Measurements from ENCODE around the gene SMARCA1. TPM values are rescaled to one million over a fixed set of nuclear protein-coding genes. Genes with fewer than 3 reads are reported as not detected.

The SMARCA1 gene
- total RNA-seq, 1 donor from 2014 or later, result 116 TPM

GRCh38 chrX:129540068-129540653 is 16.9 kb upstream of the SMARCA1 start, which contains the start of gene OCRL:
Gene OCRL, plus strand, starts transcription at chrX:129540259. Its CDS starts 181 bp downstream, at chrX:129540440.
- Mint-ChIP-seq H3K27me3 (ENCODE audit: low read depth) (no peaks in the 10 kb centered on the region), H3K4me1 (peaks cover 14% of the 10 kb centered on the region), H3K4me3 (peak within 1 kb of the TSS; percentile 74), H3K27ac (peak within 1 kb of the TSS; percentile 63), H3K9me3 (no peaks in the 10 kb centered on the region), H3K36me3 (no peaks in the 10 kb centered on the region)
- TF ChIP-seq, protein P1, sequence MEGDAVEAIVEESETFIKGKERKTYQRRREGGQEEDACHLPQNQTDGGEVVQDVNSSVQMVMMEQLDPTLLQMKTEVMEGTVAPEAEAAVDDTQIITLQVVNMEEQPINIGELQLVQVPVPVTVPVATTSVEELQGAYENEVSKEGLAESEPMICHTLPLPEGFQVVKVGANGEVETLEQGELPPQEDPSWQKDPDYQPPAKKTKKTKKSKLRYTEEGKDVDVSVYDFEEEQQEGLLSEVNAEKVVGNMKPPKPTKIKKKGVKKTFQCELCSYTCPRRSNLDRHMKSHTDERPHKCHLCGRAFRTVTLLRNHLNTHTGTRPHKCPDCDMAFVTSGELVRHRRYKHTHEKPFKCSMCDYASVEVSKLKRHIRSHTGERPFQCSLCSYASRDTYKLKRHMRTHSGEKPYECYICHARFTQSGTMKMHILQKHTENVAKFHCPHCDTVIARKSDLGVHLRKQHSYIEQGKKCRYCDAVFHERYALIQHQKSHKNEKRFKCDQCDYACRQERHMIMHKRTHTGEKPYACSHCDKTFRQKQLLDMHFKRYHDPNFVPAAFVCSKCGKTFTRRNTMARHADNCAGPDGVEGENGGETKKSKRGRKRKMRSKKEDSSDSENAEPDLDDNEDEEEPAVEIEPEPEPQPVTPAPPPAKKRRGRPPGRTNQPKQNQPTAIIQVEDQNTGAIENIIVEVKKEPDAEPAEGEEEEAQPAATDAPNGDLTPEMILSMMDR (IDR thresholded peaks at IDR 0.05; ENCODE audit: unreplicated experiment), result peak; percentile 91
- DNase-seq (ENCODE audit: low spot score in 2 of 2, unreplicated experiment in 2 of 2), result peak; percentile 71 to 90

DNA sequence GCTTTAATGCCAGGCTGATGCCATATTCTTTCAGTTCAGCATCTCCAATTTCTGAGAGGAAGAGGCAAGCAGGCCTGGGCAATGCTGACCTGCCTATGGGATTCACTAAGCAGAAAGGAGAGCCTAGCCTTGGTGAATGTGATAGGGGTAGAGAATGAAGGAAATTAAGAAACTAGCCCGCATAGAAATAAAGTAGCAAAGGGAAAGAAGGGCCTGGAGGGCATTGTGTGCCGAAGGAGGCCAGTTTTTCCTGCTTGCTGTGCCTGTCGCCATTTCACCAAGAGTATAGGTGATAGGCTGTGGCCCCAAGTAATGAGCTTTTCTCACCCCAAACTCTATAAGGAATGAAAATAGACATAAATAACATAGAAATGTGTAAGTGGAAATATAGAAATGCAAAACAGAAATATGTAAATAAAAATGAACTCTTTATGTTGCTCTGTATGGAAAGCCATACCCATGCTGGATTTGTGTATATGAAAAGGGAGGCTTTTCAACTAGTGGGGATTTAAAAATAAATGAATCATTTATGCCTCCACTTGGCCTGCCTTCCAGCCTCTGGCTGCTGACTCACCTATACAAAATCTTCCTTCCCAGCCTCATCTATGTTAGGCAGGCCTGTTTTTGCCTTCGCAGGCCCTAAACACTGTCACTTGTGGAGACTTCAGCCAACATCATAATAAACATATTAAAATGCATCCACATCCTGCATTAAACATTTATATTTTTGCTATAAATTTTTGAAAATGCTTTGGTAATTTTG is 11.7 kb upstream of the SMARCA1 start:
- Mint-ChIP-seq H3K4me3 (no peak overlapping the region), H3K27ac (no peak overlapping the region), H3K4me1 (peaks cover 5% of the 10 kb centered on the region), H3K27me3 (ENCODE audit: low read depth) (no peaks in the 10 kb centered on the region), H3K36me3 (no peaks in the 10 kb centered on the region), H3K9me3 (no peaks in the 10 kb centered on the region)
- TF ChIP-seq, protein P1 (IDR thresholded peaks at IDR 0.05; ENCODE audit: unreplicated experiment), result no peak
- DNase-seq (ENCODE audit: low spot score in 2 of 2, unreplicated experiment in 2 of 2), result no peak

GRCh38 chrX:129531132-129531531 is 7.8 kb upstream of the SMARCA1 start:
- no peaks in the 10 kb centered on the region for H3K36me3 Mint-ChIP-seq
- H3K4me3 Mint-ChIP-seq, result no peak overlapping the region
- no peaks in the 10 kb centered on the region for H3K27me3 Mint-ChIP-seq (ENCODE audit: low read depth)

DNA sequence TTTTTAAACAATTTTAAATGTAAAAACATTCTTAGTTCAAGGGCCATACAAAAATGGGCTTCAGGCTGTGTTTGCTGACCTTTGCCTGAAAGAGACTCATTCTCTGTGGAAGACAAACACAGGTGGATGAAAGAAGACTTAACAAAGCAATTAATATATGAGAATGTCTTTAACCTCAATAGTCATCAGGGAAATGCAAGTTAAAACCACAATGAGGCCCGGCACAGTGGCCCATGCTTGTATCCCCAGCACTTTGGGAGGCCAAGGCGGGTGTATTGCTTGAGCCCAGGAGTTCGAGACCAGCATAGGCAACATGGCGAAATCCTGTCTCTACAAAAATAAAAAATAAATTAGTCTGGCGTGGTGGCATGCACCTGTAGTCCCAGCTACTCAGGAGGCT is 7.1 kb upstream of the SMARCA1 start:
- Mint-ChIP-seq H3K9me3 (no peaks in the 10 kb centered on the region), H3K4me3 (no peak overlapping the region), H3K36me3 (no peaks in the 10 kb centered on the region), H3K27ac (no peak overlapping the region), H3K27me3 (ENCODE audit: low read depth) (no peaks in the 10 kb centered on the region), H3K4me1 (no peaks in the 10 kb centered on the region)
- TF ChIP-seq, protein P1 (IDR thresholded peaks at IDR 0.05; ENCODE audit: unreplicated experiment), result no peak
- no peak for DNase-seq (ENCODE audit: low spot score in 2 of 2, unreplicated experiment in 2 of 2)

More at GRCh38 chrX:129531132-129531531, 7.8 kb upstream of the SMARCA1 start:
- H3K4me1 Mint-ChIP-seq, result no peaks in the 10 kb centered on the region
- H3K27ac Mint-ChIP-seq, result no peak overlapping the region
- DNase-seq (ENCODE audit: low spot score in 2 of 2, unreplicated experiment in 2 of 2), result no peak
- TF ChIP-seq, protein P1 (IDR thresholded peaks at IDR 0.05; ENCODE audit: unreplicated experiment), result no peak
- no peaks in the 10 kb centered on the region for H3K9me3 Mint-ChIP-seq

GRCh38 chrX:129529685-129530281 is 6.5 kb upstream of the SMARCA1 start:
- no peaks in the 10 kb centered on the region for H3K9me3 Mint-ChIP-seq
- no peaks in the 10 kb centered on the region for H3K36me3 Mint-ChIP-seq
- peak overlapping the region; percentile 18 for H3K27ac Mint-ChIP-seq
- H3K4me3 Mint-ChIP-seq, result no peak overlapping the region
- no peaks in the 10 kb centered on the region for H3K4me1 Mint-ChIP-seq
- TF ChIP-seq, protein P1 (IDR thresholded peaks at IDR 0.05; ENCODE audit: unreplicated experiment), result no peak
- DNase-seq (ENCODE audit: low spot score in 2 of 2, unreplicated experiment in 2 of 2), result no peak
- H3K27me3 Mint-ChIP-seq (ENCODE audit: low read depth), result no peaks in the 10 kb centered on the region
